HepG2 (cell line): ENCODE results near the gene SRBD1. TPM values are rescaled to one million over a fixed set of nuclear protein-coding genes. Genes with fewer than 3 reads are reported as not detected.

Experiments
- ATAC-seq: fragments of 200-7000 bp; cut with Tn5 transposase; 3 replicates; pipeline ENCODE4 v1.9.1; 2020; ENCODE audit warnings: mild to moderate bottlenecking, moderate library complexity
- BruUV-seq: library from RNA; stranded (reverse); fragments of 400-500 nt; replicated peaks from 2 replicates; lab custom pipeline; 2021; lab: Mats Ljungman, UMichigan
- CTCF ChIA-PET: fragments of 300-600 bp; formaldehyde crosslinking; extraction: SDS; loops from one replicate; lab custom pipeline; 2021; ENCODE audit warnings: low total read pairs, inconsistent platforms, low intra/inter-chr PET ratio; lab: Yijun Ruan, JAX
- POLR2A ChIA-PET: fragments of 350-600 bp; sonication (Branson Sonifier 250); formaldehyde crosslinking; loops from one replicate; lab custom pipeline; 2020; ENCODE audit warnings: antibody characterized with exemption, inconsistent platforms; lab: Yijun Ruan, JAX
- DNase-seq: peaks from one replicate; pipeline ENCODE4 v3.0.0-alpha.2; 2015; ENCODE audit warnings: low spot score
- FAIRE-seq: peaks from 3 replicates; lab custom pipeline; 2011; peaks lifted over from hg19 to GRCh38; lab: Jason Lieb, UNC
- H2AFZ ChIP-seq: one replicate; pipeline ENCODE4 v1.6.1; 2011; ENCODE audit warnings: low read length, inconsistent platforms
- H3K27ac ChIP-seq: fragments of 300-600 bp; 3 replicates; pipeline ENCODE4 v1.8.0; 2011; ENCODE audit warnings: mixed run types, mild to moderate bottlenecking, mixed read lengths, low read length, inconsistent platforms; ENCODE audit not compliant: insufficient read depth; ENCODE audit errors: extremely low read length
- H3K27me3 ChIP-seq, 2 experiments: fragments of 200-600 bp in 1 of 2; 2 replicates in 1 of 2; 3 replicates in 1 of 2; pipeline versions ENCODE4 v1.6.0 to v1.8.0; 2011; ENCODE audit warnings: low read length in 2 of 2, mild to moderate bottlenecking in 2 of 2, moderate library complexity in 2 of 2, inconsistent platforms in 1 of 2; ENCODE audit not compliant: insufficient read depth in 2 of 2, control insufficient read depth in 1 of 2
- H3K36me3 ChIP-seq, 2 experiments: fragments of 200-600 bp in 1 of 2; replicated peaks in 1 of 2; 2 replicates in 1 of 2; 3 replicates in 1 of 2; pipeline versions ENCODE4 v1.5.1 to v1.8.0; 2011; ENCODE audit warnings: low read length in 2 of 2, inconsistent platforms in 1 of 2; ENCODE audit not compliant: insufficient read depth in 2 of 2, control insufficient read depth in 1 of 2
- H3K4me1 ChIP-seq: 2 replicates; pipeline ENCODE4 v1.5.1; 2012; ENCODE audit warnings: low read length, inconsistent platforms; ENCODE audit not compliant: insufficient read depth
- H3K4me2 ChIP-seq: 2 replicates; pipeline ENCODE4 v1.6.0; 2011; ENCODE audit warnings: low read depth, low read length, inconsistent platforms
- H3K4me3 ChIP-seq, 3 experiments: fragments of 200-600 bp in 1 of 3; sonication (generic), shearing (Covaris generic) in 1 of 3; replicated peaks in 1 of 3; 2 replicates each; pipeline ENCODE4 v1.5.1; 2011 to 2016; ENCODE audit warnings: low read length in 3 of 3, inconsistent platforms in 2 of 3, low read depth in 2 of 3, mild to moderate bottlenecking in 2 of 3, control low read depth in 1 of 3, mixed read lengths in 1 of 3; ENCODE audit not compliant: insufficient read depth in 1 of 3
- H3K79me2 ChIP-seq: one replicate; pipeline ENCODE4 v1.6.1; 2011; ENCODE audit warnings: low read length, inconsistent platforms; ENCODE audit not compliant: insufficient read depth
- H3K9ac ChIP-seq: 2 replicates; pipeline ENCODE4 v1.6.0; 2011; ENCODE audit warnings: mild to moderate bottlenecking, low read depth, low read length, inconsistent platforms; ENCODE audit not compliant: insufficient read depth
- H3K9me3 ChIP-seq: 2 replicates; pipeline ENCODE4 v1.5.1; 2012; ENCODE audit warnings: mild to moderate bottlenecking, low read length
- H4K20me1 ChIP-seq: 2 replicates; pipeline ENCODE4 v1.6.0; 2011; ENCODE audit warnings: inconsistent platforms, mild to moderate bottlenecking, low read length, moderate library complexity; ENCODE audit not compliant: insufficient read depth
- ELK4 ChIP-seq: sonication (generic); formaldehyde crosslinking; IDR thresholded peaks from 2 replicates; pipeline ENCODE4 v1.9.0; 2021; ENCODE audit warnings: missing genetic modification reagents, borderline replicate concordance
- ESRRA ChIP-seq: sonication (generic); formaldehyde crosslinking; IDR thresholded peaks from 2 replicates; pipeline ENCODE4 v1.5.1; 2020; ENCODE audit warnings: mild to moderate bottlenecking, low read depth, missing genetic modification reagents
- POLR2AphosphoS2 ChIP-seq: IDR thresholded peaks from 2 replicates; pipeline ENCODE4 v1.6.1; 2011; ENCODE audit warnings: low read depth, low read length, improper control_type of control experiment
- SRSF4 ChIP-seq: fragments of 200-400 bp; formaldehyde crosslinking; IDR thresholded peaks from one replicate; pipeline ENCODE4 v1.6.1; 2018; ENCODE audit warnings: mild to moderate bottlenecking, low read depth, low read length, moderate library complexity; ENCODE audit not compliant: poor library complexity, severe bottlenecking
- ZKSCAN8 ChIP-seq: IDR thresholded peaks from 2 replicates; pipeline ENCODE4 v1.6.1; 2016; ENCODE audit warnings: borderline replicate concordance, missing genetic modification reagents, missing compliant biosample characterization
- ZNF639 ChIP-seq: conservative IDR thresholded peaks from 2 replicates; pipeline ENCODE4 v1.6.1; 2018; ENCODE audit warnings: missing genetic modification reagents
- WGBS: methylation state at CpG from one replicate; pipeline ENCODE4 v1.1.6; 2017; ENCODE audit warnings: low lambda C conversion rate; 5-methylcytosine and 5-hydroxymethylcytosine counted together
- in situ Hi-C: cut with HindIII; loops from 2 replicates; pipeline ENCODE4 v1.10.0; 2017; ENCODE audit warnings: low pct_unique_long_range_greater_than_20kb; ENCODE audit not compliant: extremely low pct_ligation_motif_present
- intact Hi-C: fragments of 100-400 bp; cut with micrococcal nuclease; formaldehyde crosslinking; loops from one replicate; pipeline ENCODE4 v1.10.0; 2022; ENCODE audit not compliant: unreplicated experiment
- polyA plus RNA-seq, 8 experiments: library from polyadenylated mRNA; depleted of rRNA in 3 of 8; stranded (reverse) in 7 of 8; unstranded in 1 of 8; fragments of >200 nt; fragmentation: Illumina TruSeq in 4 of 8; extraction: Trizol in 4 of 8; gene quantifications; 2 replicates each; pipeline versions ENCODE4 v1.2.1 to v1.2.3, GENCODE V29; 2011 to 2016; ENCODE audit warnings: low read depth in 4 of 8, missing spikeins in 1 of 8, mixed read lengths in 1 of 8; ENCODE audit not compliant: insufficient read depth in 1 of 8
- total RNA-seq, 5 experiments: library from RNA; depleted of rRNA; stranded (reverse); fragments of >200 nt; fragmentation: Illumina TruSeq; extraction: Trizol; gene quantifications; 2 replicates each; pipeline ENCODE4 v1.2.3, GENCODE V29; 2016; ENCODE audit warnings: low read depth in 1 of 5

The SRBD1 gene
- total and polyA plus RNA-seq, 2 of the 13 experiments (the other 11 are each of a cell fraction or from before 2014, with no cell fraction given) = 3.2 to 23.9 TPM

- in situ Hi-C loops (no loop called here), intact Hi-C loops (no loop called here)
- H3K27me3 ChIP-seq = peaks cover 0 to 14% of the 10 kb centered on the region in 2 experiments; a peak in 3 of 5 replicates
- no peak overlapping the region for H3K4me2 ChIP-seq
- TF ChIP-seq POLR2AphosphoS2 (no peak), SRSF4 (no peak), ZNF639 (CRISPR knock-in tag) (no peak), ELK4 (CRISPR knock-in tag) (no peak), ESRRA (no peak), ZKSCAN8 (CRISPR knock-in tag) (no peak)
- no peak overlapping the region for H2AFZ ChIP-seq
- no peak for FAIRE-seq
- H3K9ac ChIP-seq = no peak overlapping the region
- 33% methylated on average over 3 of the region's 3 CpGs for WGBS
- ChIA-PET CTCF (no interaction called here), POLR2A (no interaction called here)
- H3K27ac ChIP-seq = no peak overlapping the region
- no peaks in the 10 kb centered on the region for H3K9me3 ChIP-seq
- H3K4me3 ChIP-seq = no peak overlapping the region
- H4K20me1 ChIP-seq = no peaks in the 10 kb centered on the region
- no peak for DNase-seq
- BruUV-seq = no TSS peak
- H3K4me1 ChIP-seq = peaks cover 7% of the 10 kb centered on the region; the same call in 1 of the 2 replicates
- no peaks in the 10 kb centered on the region for H3K36me3 ChIP-seq
- no peak for ATAC-seq
- no peaks in the 10 kb centered on the region for H3K79me2 ChIP-seq
Measured at GRCh38 chr2:45631319-45631718, 20.3 kb upstream of the SRBD1 start.
